ENCODE data around the gene ELMO3. TPM values are rescaled to one million over a fixed set of nuclear protein-coding genes. Genes with fewer than 3 reads are reported as not detected.

Gene ELMO3, protein sequence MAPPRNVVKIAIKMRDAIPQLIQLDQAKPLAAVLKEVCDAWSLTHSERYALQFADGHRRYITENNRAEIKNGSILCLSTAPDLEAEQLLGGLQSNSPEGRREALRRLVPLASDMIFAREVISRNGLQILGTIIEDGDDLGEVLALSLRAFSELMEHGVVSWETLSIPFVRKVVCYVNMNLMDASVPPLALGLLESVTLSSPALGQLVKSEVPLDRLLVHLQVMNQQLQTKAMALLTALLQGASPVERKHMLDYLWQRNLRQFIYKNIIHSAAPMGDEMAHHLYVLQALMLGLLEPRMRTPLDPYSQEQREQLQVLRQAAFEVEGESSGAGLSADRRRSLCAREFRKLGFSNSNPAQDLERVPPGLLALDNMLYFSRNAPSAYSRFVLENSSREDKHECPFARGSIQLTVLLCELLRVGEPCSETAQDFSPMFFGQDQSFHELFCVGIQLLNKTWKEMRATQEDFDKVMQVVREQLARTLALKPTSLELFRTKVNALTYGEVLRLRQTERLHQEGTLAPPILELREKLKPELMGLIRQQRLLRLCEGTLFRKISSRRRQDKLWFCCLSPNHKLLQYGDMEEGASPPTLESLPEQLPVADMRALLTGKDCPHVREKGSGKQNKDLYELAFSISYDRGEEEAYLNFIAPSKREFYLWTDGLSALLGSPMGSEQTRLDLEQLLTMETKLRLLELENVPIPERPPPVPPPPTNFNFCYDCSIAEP
- total RNA-seq: 100 to 1,000 TPM in 1 of 4 donors, 10 to 100 TPM in 3; 25.6 to 119 (median 82.2) TPM

DNA sequence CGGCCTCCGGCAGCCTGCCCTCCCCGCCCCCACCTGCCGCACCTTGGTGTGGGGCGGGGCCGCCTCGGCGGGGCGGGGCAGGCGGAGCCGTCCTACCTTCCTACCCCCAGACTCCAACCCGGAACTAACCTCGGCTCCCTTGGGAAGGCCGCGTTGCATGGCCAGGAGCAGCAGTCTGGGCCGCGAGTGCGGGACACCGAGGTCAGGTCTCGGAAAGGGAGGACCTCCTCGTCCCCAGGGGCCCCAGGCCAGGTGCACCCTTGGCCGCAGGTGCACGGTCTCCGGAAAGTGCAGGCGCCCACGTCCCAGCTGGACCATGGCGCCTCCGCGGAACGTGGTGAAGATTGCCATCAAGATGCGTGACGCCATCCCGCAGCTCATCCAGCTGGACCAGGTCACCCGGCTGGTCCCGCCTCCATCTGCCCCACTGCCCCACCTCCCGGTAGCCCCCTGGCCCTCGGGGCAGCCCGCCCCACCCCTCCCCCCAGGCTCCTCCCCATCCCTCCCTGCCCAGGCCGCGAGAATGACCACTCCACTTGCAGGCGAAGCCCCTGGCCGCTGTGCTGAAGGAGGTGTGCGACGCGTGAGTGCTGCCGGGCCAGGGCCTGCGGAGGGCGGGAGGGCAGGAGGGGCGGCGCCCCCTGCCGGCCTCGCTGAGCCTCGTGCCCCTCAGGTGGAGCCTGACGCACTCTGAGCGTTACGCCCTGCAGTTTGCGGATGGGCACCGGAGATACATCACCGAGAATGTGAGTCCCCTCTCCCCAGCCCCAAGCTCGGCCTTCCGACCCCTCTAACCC is at the start of gene ELMO3:
TSS of gene ELMO3 (plus strand) at position 121 of the 797 bp plus-strand sequence. CDS start at position 317, 196 bp downstream.
- Histone ChIP-seq H3K27ac (peak within 1 kb of the TSS in 3 of 4 donors; percentile 80 to 98 (median 92)), H3K36me3 (peaks cover 0 to 82% (median 0%) of the 10 kb centered on the region in 3 donors), H3K27me3 (no peaks in the 10 kb centered on the region), H3K9me3 (no peaks in the 10 kb centered on the region), H3K4me3 (peak within 1 kb of the TSS; percentile 3 to 68 (median 46)), H3K4me1 (peaks cover 0 to 26% (median 0%) of the 10 kb centered on the region in 4 donors)
- TF ChIP-seq, protein P1, sequence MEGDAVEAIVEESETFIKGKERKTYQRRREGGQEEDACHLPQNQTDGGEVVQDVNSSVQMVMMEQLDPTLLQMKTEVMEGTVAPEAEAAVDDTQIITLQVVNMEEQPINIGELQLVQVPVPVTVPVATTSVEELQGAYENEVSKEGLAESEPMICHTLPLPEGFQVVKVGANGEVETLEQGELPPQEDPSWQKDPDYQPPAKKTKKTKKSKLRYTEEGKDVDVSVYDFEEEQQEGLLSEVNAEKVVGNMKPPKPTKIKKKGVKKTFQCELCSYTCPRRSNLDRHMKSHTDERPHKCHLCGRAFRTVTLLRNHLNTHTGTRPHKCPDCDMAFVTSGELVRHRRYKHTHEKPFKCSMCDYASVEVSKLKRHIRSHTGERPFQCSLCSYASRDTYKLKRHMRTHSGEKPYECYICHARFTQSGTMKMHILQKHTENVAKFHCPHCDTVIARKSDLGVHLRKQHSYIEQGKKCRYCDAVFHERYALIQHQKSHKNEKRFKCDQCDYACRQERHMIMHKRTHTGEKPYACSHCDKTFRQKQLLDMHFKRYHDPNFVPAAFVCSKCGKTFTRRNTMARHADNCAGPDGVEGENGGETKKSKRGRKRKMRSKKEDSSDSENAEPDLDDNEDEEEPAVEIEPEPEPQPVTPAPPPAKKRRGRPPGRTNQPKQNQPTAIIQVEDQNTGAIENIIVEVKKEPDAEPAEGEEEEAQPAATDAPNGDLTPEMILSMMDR (IDR thresholded peaks at IDR 0.05): peak in 4 of 6 experiments; percentile 26 to 77 (median 66)
- TF ChIP-seq POLR2A (IDR thresholded peaks at IDR 0.05): peak; percentile 85 to 93
- DNase-seq: peak in 2 of 3 donors; percentile 87 to 91

DNA sequence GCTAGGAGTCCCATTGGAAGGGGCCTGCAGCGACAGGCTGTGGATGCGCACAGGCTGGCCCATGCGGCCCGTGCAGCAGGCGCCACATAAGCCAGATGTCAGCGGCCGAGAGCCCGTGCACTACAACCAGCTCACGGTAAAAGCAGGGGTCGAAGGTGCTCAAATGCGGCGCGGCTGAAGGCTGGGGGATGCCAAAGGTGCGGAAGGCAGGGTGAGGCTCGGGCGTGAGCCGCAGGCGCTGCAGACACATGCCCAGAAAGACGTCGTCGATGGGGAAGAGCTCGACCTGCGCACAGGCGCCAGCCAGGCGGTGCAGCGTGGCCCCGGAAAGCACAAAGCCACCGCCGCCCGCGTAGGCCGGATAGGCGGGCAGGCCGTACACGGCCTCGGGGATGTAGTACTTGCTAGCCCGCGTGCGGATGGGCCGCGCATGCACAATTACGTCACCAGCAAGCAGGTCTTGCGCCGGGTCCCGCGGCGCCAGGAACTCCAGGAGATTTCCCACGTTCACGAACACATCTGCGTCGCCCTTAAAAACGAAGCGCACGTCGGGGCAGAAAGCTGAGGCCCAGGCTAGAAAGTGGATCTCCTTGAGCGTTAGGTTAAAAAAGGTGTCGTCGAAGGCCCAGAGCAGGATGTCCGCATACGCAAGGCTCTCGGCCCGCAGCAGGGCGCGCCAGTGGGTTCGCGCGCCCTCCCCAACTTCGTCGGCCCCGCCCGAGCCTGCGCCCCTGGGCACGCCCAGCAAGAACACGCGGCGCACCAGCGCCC is 49.5 kb upstream of the ELMO3 start:
- peak overlapping the region in 3 of 4 donors; percentile 71 to 87 (median 73) for H3K27ac ChIP-seq
- peaks cover 0 to 34% (median 0%) of the 10 kb centered on the region in 3 donors for H3K36me3 ChIP-seq
- no peaks in the 10 kb centered on the region for H3K9me3 ChIP-seq
- no peak for DNase-seq
- no peaks in the 10 kb centered on the region for H3K27me3 ChIP-seq
- H3K4me1 ChIP-seq: peaks cover 0 to 19% (median 3%) of the 10 kb centered on the region in 4 donors
- TF ChIP-seq, protein P1 (IDR thresholded peaks at IDR 0.05): no peak
- H3K4me3 ChIP-seq: peak overlapping the region in 3 of 4 donors; percentile 57 to 70 (median 63)

DNA sequence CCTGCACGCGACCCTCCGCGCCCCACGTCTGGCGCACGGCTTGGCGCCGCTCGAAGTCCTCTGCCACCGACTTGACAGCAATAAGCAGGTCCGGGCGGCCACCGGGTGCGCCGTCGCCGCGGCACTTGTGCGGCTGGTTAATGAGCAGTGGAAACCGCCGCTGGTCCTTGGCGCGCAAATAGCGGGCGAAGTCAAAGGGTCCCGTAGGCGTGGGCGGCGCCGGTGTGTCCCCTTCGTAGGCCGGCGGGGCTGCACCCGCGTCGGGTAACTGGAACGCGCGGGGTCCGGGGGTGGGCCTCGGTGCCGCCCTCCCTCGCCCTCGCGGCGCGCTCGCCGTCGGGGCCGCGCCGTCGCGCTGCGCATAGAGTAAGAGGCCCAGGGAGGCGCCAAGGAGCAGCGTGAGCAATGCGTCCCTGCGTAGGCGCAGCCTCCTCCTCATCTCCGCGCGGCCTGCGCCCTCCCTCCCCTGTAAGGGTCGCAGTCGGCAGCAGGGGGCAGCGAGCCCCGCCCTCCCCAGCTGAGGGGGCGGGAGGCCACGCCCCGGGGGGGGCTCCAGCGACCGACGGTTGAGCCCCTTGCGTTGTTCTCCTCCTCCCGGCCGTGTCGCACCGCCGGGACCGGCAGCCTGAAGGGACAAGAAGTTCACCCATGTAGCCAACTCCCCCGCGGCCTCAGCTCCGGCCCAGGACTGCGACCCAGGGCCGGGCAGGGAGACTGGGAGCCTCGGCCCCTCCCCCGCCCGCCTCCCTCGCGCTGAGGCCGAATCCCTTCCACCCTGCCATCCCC is 48.7 kb upstream of the ELMO3 start:
- DNase-seq: peak in 1 of 3 donors; percentile 57
- Histone ChIP-seq H3K36me3 (peaks cover 0 to 26% (median 0%) of the 10 kb centered on the region in 3 donors), H3K27ac (peak overlapping the region; percentile 56 to 87 (median 72)), H3K27me3 (no peaks in the 10 kb centered on the region), H3K4me1 (peaks cover 0 to 26% (median 6%) of the 10 kb centered on the region in 4 donors), H3K9me3 (no peaks in the 10 kb centered on the region), H3K4me3 (peak overlapping the region; percentile 51 to 70 (median 60))
- TF ChIP-seq, protein P1 (IDR thresholded peaks at IDR 0.05): peak in 1 of 6 experiments; percentile 8
- no peak for TF ChIP-seq POLR2A (IDR thresholded peaks at IDR 0.05)

DNA sequence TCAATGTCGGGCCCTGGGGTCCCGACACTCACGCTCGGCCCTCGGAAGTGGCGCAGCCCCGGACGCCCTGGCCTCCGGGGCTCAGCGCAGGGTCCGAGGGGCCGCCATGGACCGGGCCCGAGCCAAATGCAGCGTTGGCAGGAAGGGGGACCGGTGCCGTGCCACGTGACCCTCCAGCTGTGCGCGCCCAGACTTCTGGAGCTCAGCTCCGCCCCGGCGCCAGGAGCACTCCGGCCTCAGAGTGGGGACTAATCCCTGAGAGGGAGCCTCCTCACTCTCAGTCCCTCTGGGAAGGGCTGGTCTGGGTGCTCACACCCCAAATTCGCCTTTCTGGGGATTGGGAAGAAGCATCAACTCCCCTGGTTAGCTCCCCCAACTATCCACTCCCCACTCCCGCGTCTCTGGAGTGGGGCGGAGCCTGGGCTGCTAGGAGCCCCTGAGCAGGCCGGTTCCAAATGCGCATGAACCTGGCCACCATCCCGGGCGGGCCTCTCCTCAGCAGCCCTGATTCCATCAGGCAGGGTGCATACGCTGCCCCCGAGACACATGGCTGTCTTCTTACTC is 48.0 kb upstream of the ELMO3 start, which contains the start of gene B3GNT9:
TSS of gene B3GNT9 (minus strand) at position 166 of the 564 bp plus-strand sequence. CDS start 513 bp downstream, outside the sequence.
- H3K36me3 ChIP-seq: peaks cover 0 to 19% (median 0%) of the 10 kb centered on the region in 3 donors
- no peaks in the 10 kb centered on the region for H3K9me3 ChIP-seq
- DNase-seq: peak; percentile 51 to 74 (median 73)
- peak within 1 kb of the TSS; percentile 51 to 70 (median 60) for H3K4me3 ChIP-seq
- H3K4me1 ChIP-seq: peaks cover 4 to 33% (median 12%) of the 10 kb centered on the region in 4 donors
- H3K27ac ChIP-seq: peak within 1 kb of the TSS; percentile 56 to 87 (median 72)
- no peaks in the 10 kb centered on the region for H3K27me3 ChIP-seq
- TF ChIP-seq, protein P1 (IDR thresholded peaks at IDR 0.05): no peak
